Measurements from ENCODE around the gene UBE2L6. TPM values are rescaled to one million over a fixed set of nuclear protein-coding genes. Genes with fewer than 3 reads are reported as not detected.

Gene UBE2L6
- total and polyA plus RNA-seq, 3 donors from 2014 or later: 13.3 to 43.6 (median 19.8) TPM

- TF ChIP-seq POLR2A (IDR thresholded peaks at IDR 0.05): no peak
- TF ChIP-seq CTCF (IDR thresholded peaks at IDR 0.05): no peak
- intact Hi-C loops (cut with DNase I; ENCODE audit: low total_unique reads): no loop called here
- H3K4me1 ChIP-seq: peaks cover 6% of the 10 kb centered on the region
- H3K36me3 ChIP-seq (ENCODE audit: low read depth, missing control alignments): no peaks in the 10 kb centered on the region
- DNase-seq: no peak
- H3K4me3 ChIP-seq: no peak overlapping the region
- H3K27me3 ChIP-seq: no peaks in the 10 kb centered on the region
- 20 to 36% methylated on average over 1 of the region's 1 CpG for WGBS, 2 donors
- H3K9me3 ChIP-seq: no peaks in the 10 kb centered on the region
- no peak overlapping the region for H3K27ac ChIP-seq
Observed at GRCh38 chr11:57513452-57513795, 54.0 kb downstream of the UBE2L6 start.

- Histone ChIP-seq H3K27ac (no peak overlapping the region), H3K4me1 (peaks cover 6% of the 10 kb centered on the region), H3K27me3 (no peaks in the 10 kb centered on the region), H3K9me3 (no peaks in the 10 kb centered on the region), H3K36me3 (ENCODE audit: low read depth, missing control alignments) (no peaks in the 10 kb centered on the region), H3K4me3 (no peak overlapping the region)
- DNase-seq: no peak
- WGBS, 2 donors: 84 to 86% methylated on average over 12 of the region's 12 CpGs
- no peak for TF ChIP-seq POLR2A (IDR thresholded peaks at IDR 0.05)
- no peak for TF ChIP-seq CTCF (IDR thresholded peaks at IDR 0.05)
- intact Hi-C loops (cut with DNase I; ENCODE audit: low total_unique reads): no loop called here
Observed at GRCh38 chr11:57512646-57513451, 54.6 kb downstream of the UBE2L6 start.

- DNase-seq: no peak
- H3K9me3 ChIP-seq: no peaks in the 10 kb centered on the region
- H3K27ac ChIP-seq: no peak overlapping the region
- no peaks in the 10 kb centered on the region for H3K27me3 ChIP-seq
- no peak overlapping the region for H3K4me3 ChIP-seq
- no peak for TF ChIP-seq CTCF (IDR thresholded peaks at IDR 0.05)
- TF ChIP-seq POLR2A (IDR thresholded peaks at IDR 0.05): no peak
- intact Hi-C loops (cut with DNase I; ENCODE audit: low total_unique reads): no loop called here
- H3K4me1 ChIP-seq: peaks cover 6% of the 10 kb centered on the region
- H3K36me3 ChIP-seq (ENCODE audit: low read depth, missing control alignments): no peaks in the 10 kb centered on the region
- WGBS, 2 donors: 95 to 96% methylated on average over 6 of the region's 6 CpGs
Observed at GRCh38 chr11:57511741-57512430, 55.6 kb downstream of the UBE2L6 start.

GRCh38 chr11:57508341-57509170, 58.9 kb downstream of the UBE2L6 start:
- WGBS, 2 donors: 85 to 93% methylated on average over 7 of the region's 7 CpGs
- DNase-seq: no peak
- no peaks in the 10 kb centered on the region for H3K4me1 ChIP-seq
- intact Hi-C loops (cut with DNase I; ENCODE audit: low total_unique reads): no loop called here
- H3K4me3 ChIP-seq: no peak overlapping the region
- H3K27me3 ChIP-seq: no peaks in the 10 kb centered on the region
- H3K36me3 ChIP-seq (ENCODE audit: low read depth, missing control alignments): no peaks in the 10 kb centered on the region
- TF ChIP-seq CTCF (IDR thresholded peaks at IDR 0.05) (no peak), POLR2A (IDR thresholded peaks at IDR 0.05) (no peak)
- H3K27ac ChIP-seq: no peak overlapping the region
- H3K9me3 ChIP-seq: no peaks in the 10 kb centered on the region

All from testis (tissue), 3 donors.